Neural crest cell (in vitro differentiated cells): ENCODE data around the gene ZNRF4. TPM values are rescaled to one million over a fixed set of nuclear protein-coding genes. Genes with fewer than 3 reads are reported as not detected.

Experiments used
- DNase-seq: peaks from one replicate; pipeline ENCODE4 v3.0.0; 2021; ENCODE audit warnings: low read depth, mixed read lengths, low spot score
- H3K27ac Mint-ChIP-seq: one replicate; pipeline ENCODE4 v1.8.0; 2021; ENCODE audit warnings: mild to moderate bottlenecking, mixed read lengths; ENCODE audit not compliant: unreplicated experiment
- H3K27me3 Mint-ChIP-seq: 2 replicates; pipeline ENCODE4 v1.8.0; 2021; ENCODE audit warnings: low read depth, mild to moderate bottlenecking, mixed read lengths
- H3K36me3 Mint-ChIP-seq: 2 replicates; pipeline ENCODE4 v1.8.0; 2021; ENCODE audit warnings: low read depth, mild to moderate bottlenecking, mixed read lengths
- H3K4me1 Mint-ChIP-seq: 2 replicates; pipeline ENCODE4 v1.8.0; 2021; ENCODE audit warnings: mixed read lengths
- H3K4me3 Mint-ChIP-seq: one replicate; pipeline ENCODE4 v1.8.0; 2021; ENCODE audit warnings: mild to moderate bottlenecking, mixed read lengths
- H3K9me3 Mint-ChIP-seq: 2 replicates; pipeline ENCODE4 v1.8.0; 2021; ENCODE audit warnings: mixed read lengths
- CTCF ChIP-seq: fragments of 200-600 bp; sonication (generic); conservative IDR thresholded peaks from 2 replicates; pipeline ENCODE4 v1.5.0; 2021; ENCODE audit warnings: antibody characterized with exemption, mild to moderate bottlenecking
- total RNA-seq: library from RNA; stranded (reverse); gene quantifications from 2 replicates; pipeline ENCODE4 v1.2.1, GENCODE V29; 2021

ZNRF4 gene
- total RNA-seq, 1 donor from 2014 or later: not detected

DNA sequence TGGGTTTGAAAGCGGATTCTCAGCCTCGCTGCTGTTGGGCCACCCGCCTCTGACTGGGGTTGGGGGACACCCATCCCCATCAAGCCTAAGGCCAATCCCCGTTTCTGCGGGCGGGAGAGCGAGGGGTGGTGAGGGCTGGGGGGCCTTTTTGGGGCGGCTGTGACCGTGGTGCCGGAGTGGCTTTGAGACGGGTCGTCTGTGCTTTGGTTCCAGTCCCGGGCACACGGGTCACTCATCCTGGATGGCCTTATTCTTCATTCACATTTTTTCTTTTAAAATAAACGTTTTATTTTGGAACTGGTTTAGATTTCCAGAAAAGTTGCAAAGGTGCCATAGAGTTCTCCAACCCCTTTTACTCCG lies 1.6 kb downstream of the ZNRF4 start:
- Mint-ChIP-seq H3K4me1 (peaks cover 5% of the 10 kb centered on the region), H3K4me3 (no peak overlapping the region), H3K9me3 (no peaks in the 10 kb centered on the region), H3K27ac (no peak overlapping the region), H3K36me3 (no peaks in the 10 kb centered on the region), H3K27me3 (no peaks in the 10 kb centered on the region)
- no peak for TF ChIP-seq CTCF
- DNase-seq: no peak

GRCh38 chr19:5457709-5458108 lies 2.5 kb downstream of the ZNRF4 start:
- H3K9me3 Mint-ChIP-seq: no peaks in the 10 kb centered on the region
- peaks cover 5% of the 10 kb centered on the region for H3K4me1 Mint-ChIP-seq
- H3K27ac Mint-ChIP-seq: peak overlapping the region; percentile 31
- no peaks in the 10 kb centered on the region for H3K36me3 Mint-ChIP-seq
- DNase-seq: no peak
- no peaks in the 10 kb centered on the region for H3K27me3 Mint-ChIP-seq
- no peak overlapping the region for H3K4me3 Mint-ChIP-seq
- TF ChIP-seq CTCF: no peak

- Mint-ChIP-seq H3K9me3 (no peaks in the 10 kb centered on the region), H3K36me3 (peaks cover 2% of the 10 kb centered on the region), H3K4me1 (peaks cover 5% of the 10 kb centered on the region), H3K27me3 (no peaks in the 10 kb centered on the region), H3K4me3 (no peak overlapping the region), H3K27ac (no peak overlapping the region)
- no peak for TF ChIP-seq CTCF
- no peak for DNase-seq
Measured at GRCh38 chr19:5458420-5458819, 3.2 kb downstream of the ZNRF4 start.

DNA sequence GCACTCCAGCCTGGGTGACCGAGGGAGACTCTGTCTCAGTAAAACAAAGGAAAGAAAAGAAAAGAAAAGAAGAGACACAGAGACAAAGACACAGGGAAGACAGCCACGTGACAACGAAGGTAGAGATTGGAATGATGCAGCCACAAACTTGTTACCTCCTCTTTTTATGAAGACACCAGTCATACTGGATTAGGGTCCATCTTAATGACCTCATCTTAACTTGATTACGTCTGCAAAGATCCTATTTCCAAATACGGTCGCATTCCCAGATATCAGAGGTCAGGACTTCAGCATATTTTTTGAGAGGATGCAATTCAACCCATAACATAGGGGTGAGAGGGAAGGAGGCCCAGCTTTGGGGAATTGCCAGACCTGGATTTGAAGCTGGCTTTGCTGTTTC lies 4.1 kb downstream of the ZNRF4 start:
- Mint-ChIP-seq H3K27ac (no peak overlapping the region), H3K4me1 (peaks cover 5% of the 10 kb centered on the region), H3K4me3 (no peak overlapping the region), H3K9me3 (no peaks in the 10 kb centered on the region), H3K36me3 (peaks cover 2% of the 10 kb centered on the region), H3K27me3 (no peaks in the 10 kb centered on the region)
- TF ChIP-seq CTCF: no peak
- no peak for DNase-seq

DNA sequence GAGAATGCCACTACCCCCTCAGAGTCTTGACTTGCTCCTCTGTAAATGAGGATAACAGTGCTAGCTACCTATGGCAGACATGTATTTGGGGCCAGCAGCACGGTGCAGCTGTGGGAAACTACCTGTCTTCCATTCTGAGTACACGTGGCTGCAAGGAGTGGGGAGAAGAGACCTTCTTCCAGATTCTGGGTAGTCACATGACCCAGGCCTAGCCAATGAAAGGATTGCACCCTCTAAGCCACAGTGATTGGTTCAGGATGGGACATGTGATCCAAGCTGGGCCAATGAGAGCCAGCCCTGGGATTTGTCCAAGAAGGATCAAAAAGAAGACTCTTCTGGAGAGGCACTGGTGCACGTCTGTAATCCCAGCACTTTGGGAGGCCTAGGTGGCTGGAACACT lies 5.5 kb downstream of the ZNRF4 start:
- no peak for DNase-seq
- Mint-ChIP-seq H3K9me3 (no peaks in the 10 kb centered on the region), H3K4me3 (no peak overlapping the region), H3K4me1 (peaks cover 5% of the 10 kb centered on the region), H3K27me3 (no peaks in the 10 kb centered on the region), H3K27ac (no peak overlapping the region), H3K36me3 (peaks cover 2% of the 10 kb centered on the region)
- no peak for TF ChIP-seq CTCF

GRCh38 chr19:5463959-5464358 lies 8.7 kb downstream of the ZNRF4 start:
- no peak overlapping the region for H3K4me3 Mint-ChIP-seq
- H3K27ac Mint-ChIP-seq: no peak overlapping the region
- no peaks in the 10 kb centered on the region for H3K27me3 Mint-ChIP-seq

More at GRCh38 chr19:5463959-5464358, 8.7 kb downstream of the ZNRF4 start:
- no peak for TF ChIP-seq CTCF
- peaks cover 5% of the 10 kb centered on the region for H3K4me1 Mint-ChIP-seq
- DNase-seq: no peak
- peaks cover 2% of the 10 kb centered on the region for H3K36me3 Mint-ChIP-seq
- H3K9me3 Mint-ChIP-seq: no peaks in the 10 kb centered on the region
